Esophagus squamous epithelium (tissue), 4 donors: ENCODE data around the gene LYRM1.

Experiments
- POLR2A ChIP-seq, 4 donors: fragments of 450-650 bp; IDR thresholded peaks; one replicate each; pipeline ENCODE4 v1.6.1; 2017; ENCODE audit warnings: antibody characterized with exemption in 4 of 4, mild to moderate bottlenecking in 4 of 4, moderate library complexity in 3 of 4
- TF ChIP-seq, protein P1 (sequence below), 6 experiments: fragments of 450-650 bp in 4 of 6; fragments of 200-600 bp in 2 of 6; sonication (generic) in 2 of 6; IDR thresholded peaks; one replicate each; pipeline ENCODE4 v1.5.1; 2016 to 2019; ENCODE audit warnings: antibody characterized with exemption in 6 of 6, mild to moderate bottlenecking in 4 of 6, moderate library complexity in 4 of 6

DNA sequence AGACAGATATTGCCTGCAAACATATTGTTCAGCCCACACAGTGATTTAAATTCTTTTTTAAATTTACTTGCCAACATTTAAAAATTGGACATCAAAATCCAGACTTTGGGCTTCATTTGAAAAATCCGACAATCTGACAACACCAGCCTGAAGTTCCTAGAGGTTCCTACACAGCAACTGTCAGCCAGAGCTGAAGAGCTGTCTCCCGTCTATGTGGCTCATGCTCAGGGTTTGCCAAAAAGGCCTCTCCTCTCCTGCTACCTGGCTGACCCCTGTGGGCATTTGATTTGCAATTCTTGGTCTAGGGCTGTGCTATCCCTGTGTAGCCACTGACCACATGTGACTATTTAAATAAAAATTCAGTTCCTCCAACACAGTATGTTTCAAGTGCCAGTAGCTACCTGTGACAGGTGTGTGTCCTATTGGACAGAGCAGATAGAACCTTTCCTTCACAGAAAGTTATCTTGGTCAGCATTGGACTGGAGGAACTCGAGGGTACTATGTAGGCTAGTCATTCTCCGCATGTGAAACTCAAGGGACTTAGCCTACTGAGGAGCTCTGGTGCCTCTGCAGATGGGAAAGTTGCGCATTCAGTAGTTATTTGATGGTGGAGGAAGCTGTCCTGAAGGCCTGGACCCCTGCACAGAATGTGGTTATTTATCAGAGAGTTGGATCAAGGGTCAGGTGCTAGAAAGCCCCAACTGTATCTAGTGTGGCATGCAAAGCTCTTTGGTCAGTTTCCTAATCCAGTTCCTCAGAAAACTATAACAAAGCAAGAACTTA is 2.7 kb downstream of the LYRM1 start:
- no peak for TF ChIP-seq POLR2A (IDR thresholded peaks at IDR 0.05)
- TF ChIP-seq, protein P1, sequence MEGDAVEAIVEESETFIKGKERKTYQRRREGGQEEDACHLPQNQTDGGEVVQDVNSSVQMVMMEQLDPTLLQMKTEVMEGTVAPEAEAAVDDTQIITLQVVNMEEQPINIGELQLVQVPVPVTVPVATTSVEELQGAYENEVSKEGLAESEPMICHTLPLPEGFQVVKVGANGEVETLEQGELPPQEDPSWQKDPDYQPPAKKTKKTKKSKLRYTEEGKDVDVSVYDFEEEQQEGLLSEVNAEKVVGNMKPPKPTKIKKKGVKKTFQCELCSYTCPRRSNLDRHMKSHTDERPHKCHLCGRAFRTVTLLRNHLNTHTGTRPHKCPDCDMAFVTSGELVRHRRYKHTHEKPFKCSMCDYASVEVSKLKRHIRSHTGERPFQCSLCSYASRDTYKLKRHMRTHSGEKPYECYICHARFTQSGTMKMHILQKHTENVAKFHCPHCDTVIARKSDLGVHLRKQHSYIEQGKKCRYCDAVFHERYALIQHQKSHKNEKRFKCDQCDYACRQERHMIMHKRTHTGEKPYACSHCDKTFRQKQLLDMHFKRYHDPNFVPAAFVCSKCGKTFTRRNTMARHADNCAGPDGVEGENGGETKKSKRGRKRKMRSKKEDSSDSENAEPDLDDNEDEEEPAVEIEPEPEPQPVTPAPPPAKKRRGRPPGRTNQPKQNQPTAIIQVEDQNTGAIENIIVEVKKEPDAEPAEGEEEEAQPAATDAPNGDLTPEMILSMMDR (IDR thresholded peaks at IDR 0.05), result no peak
